Measurements from ENCODE around the gene SMARCC1.

SMARCC1 gene

GRCh38 chr3:47628426-47628825 lies 153.3 kb downstream of the SMARCC1 start:
- no peak for DNase-seq

- no peak for DNase-seq
Measured at GRCh38 chr3:47622671-47623461, 158.8 kb downstream of the SMARCC1 start.

- no peak for DNase-seq
Measured at GRCh38 chr3:47617086-47618010, 164.3 kb downstream of the SMARCC1 start.

- DNase-seq = no peak
Measured at GRCh38 chr3:47614788-47615187, 166.9 kb downstream of the SMARCC1 start.

- no peak for DNase-seq
Measured at GRCh38 chr3:47613722-47614121, 168.0 kb downstream of the SMARCC1 start.

GRCh38 chr3:47612879-47613278 lies 168.8 kb downstream of the SMARCC1 start:
- no peak for DNase-seq

GRCh38 chr3:47612178-47612577 lies 169.5 kb downstream of the SMARCC1 start:
- DNase-seq = peak in 1 of 2 experiments; percentile 12

- no peak for DNase-seq
Measured at GRCh38 chr3:47611576-47611975, 170.1 kb downstream of the SMARCC1 start.

- no peak for DNase-seq
Measured at GRCh38 chr3:47610583-47610982, 171.1 kb downstream of the SMARCC1 start.

- DNase-seq = no peak
Measured at GRCh38 chr3:47607335-47607734, 174.4 kb downstream of the SMARCC1 start.

GRCh38 chr3:47606165-47606564 lies 175.5 kb downstream of the SMARCC1 start:
- DNase-seq = no peak

GRCh38 chr3:47605652-47606051 lies 176.0 kb downstream of the SMARCC1 start:
- DNase-seq = no peak

- DNase-seq = no peak
Measured at GRCh38 chr3:47604145-47604544, 177.5 kb downstream of the SMARCC1 start.

GRCh38 chr3:47603332-47603731 lies 178.4 kb downstream of the SMARCC1 start:
- DNase-seq = no peak

- DNase-seq = no peak
Measured at GRCh38 chr3:47601281-47601680, 180.4 kb downstream of the SMARCC1 start.

GRCh38 chr3:47594792-47595191 lies 186.9 kb downstream of the SMARCC1 start:
- DNase-seq = no peak

- DNase-seq = no peak
Measured at GRCh38 chr3:47592066-47592795, 189.5 kb downstream of the SMARCC1 start.

- no peak for DNase-seq
Measured at GRCh38 chr3:47590216-47590615, 191.5 kb downstream of the SMARCC1 start.

- DNase-seq = no peak
Measured at GRCh38 chr3:47588587-47588986, 193.1 kb downstream of the SMARCC1 start.

- DNase-seq = no peak
Measured at GRCh38 chr3:47588053-47588452, 193.6 kb downstream of the SMARCC1 start.

GRCh38 chr3:47586746-47587145 lies 194.9 kb downstream of the SMARCC1 start:
- DNase-seq = no peak

GRCh38 chr3:47583320-47584075 lies 198.2 kb downstream of the SMARCC1 start:
- DNase-seq = no peak

Measured in SW 1271 (cell line).